ENCODE data around the gene SMIM1.

Gene SMIM1

DNA sequence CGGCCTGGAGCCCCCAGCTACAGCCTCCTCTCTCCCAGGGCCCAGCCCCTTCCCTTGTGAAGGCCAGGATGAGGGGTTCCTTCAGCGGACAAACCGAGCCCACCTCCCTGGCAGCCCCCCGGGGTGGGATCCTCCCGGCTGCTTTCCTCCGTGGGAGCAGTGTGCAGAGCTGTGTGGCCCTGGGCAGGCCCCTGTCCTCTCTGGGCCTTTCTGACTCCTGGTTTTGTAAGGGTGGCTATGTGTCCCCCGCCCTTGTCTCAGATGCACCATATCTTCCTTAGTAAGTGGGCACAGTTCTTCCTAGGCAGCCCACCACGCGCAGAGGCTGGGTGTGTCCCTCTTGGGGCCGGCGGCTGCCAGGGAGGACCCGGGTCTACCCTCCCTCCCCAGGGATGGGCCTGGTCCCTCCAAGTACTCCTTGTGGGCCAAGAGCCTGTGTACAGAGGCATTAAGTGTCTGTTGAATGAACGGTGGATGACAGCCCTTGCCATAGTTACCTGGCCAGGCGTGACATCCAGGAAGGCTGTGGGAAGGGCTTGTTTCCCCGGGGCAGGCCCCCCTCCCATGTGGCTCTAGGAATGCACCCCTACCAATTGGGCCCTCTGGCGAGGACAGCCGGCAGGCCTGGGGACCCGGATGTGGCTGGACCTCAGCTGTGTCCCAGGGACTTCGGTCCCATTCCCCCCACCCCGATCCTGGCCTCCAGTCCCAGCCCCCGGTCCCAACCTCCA, 3.8 kb downstream of the SMIM1 start:
- H3K9me3 ChIP-seq (ENCODE audit: control insufficient read depth, low read length) = no peaks in the 10 kb centered on the region
- peaks cover 9% of the 10 kb centered on the region for H3K27me3 ChIP-seq (ENCODE audit: control insufficient read depth, insufficient read depth, low read length, poor library complexity, severe bottlenecking)
- no peak overlapping the region for H3K4me3 ChIP-seq (ENCODE audit: insufficient read depth, low read depth, low read length)
- no peak overlapping the region for H3K27ac ChIP-seq (ENCODE audit: insufficient read depth, low read depth, low read length, poor library complexity, severe bottlenecking)
- 90% methylated on average over 21 of the region's 21 CpGs for WGBS, 2 experiments
- peaks cover 10% of the 10 kb centered on the region for H3K36me3 ChIP-seq (ENCODE audit: control insufficient read depth, insufficient read depth, low read length)
- peaks cover 34% of the 10 kb centered on the region for H3K4me1 ChIP-seq (ENCODE audit: control insufficient read depth, insufficient read depth, low read length)

GRCh38 chr1:3777078-3777547, 4.6 kb downstream of the SMIM1 start:
- Histone ChIP-seq H3K36me3 (ENCODE audit: control insufficient read depth, insufficient read depth, low read length) (peaks cover 15% of the 10 kb centered on the region), H3K9me3 (ENCODE audit: control insufficient read depth, low read length) (no peaks in the 10 kb centered on the region), H3K27ac (ENCODE audit: insufficient read depth, low read depth, low read length, poor library complexity, severe bottlenecking) (no peak overlapping the region), H3K4me1 (ENCODE audit: control insufficient read depth, insufficient read depth, low read length) (peaks cover 28% of the 10 kb centered on the region), H3K4me3 (ENCODE audit: insufficient read depth, low read depth, low read length) (no peak overlapping the region), H3K27me3 (ENCODE audit: control insufficient read depth, insufficient read depth, low read length, poor library complexity, severe bottlenecking) (peaks cover 6% of the 10 kb centered on the region)
- WGBS, 2 experiments = 88 to 90% methylated on average over 10 of the region's 10 CpGs

- Histone ChIP-seq H3K27me3 (ENCODE audit: control insufficient read depth, insufficient read depth, low read length, poor library complexity, severe bottlenecking) (peaks cover 5% of the 10 kb centered on the region), H3K4me3 (ENCODE audit: insufficient read depth, low read depth, low read length) (no peak overlapping the region), H3K4me1 (ENCODE audit: control insufficient read depth, insufficient read depth, low read length) (peaks cover 27% of the 10 kb centered on the region), H3K9me3 (ENCODE audit: control insufficient read depth, low read length) (no peaks in the 10 kb centered on the region), H3K27ac (ENCODE audit: insufficient read depth, low read depth, low read length, poor library complexity, severe bottlenecking) (no peak overlapping the region), H3K36me3 (ENCODE audit: control insufficient read depth, insufficient read depth, low read length) (peaks cover 22% of the 10 kb centered on the region)
- WGBS, 2 experiments = 94 to 95% methylated on average over 20 of the region's 20 CpGs
Measured at GRCh38 chr1:3777647-3778589, 5.4 kb downstream of the SMIM1 start.

GRCh38 chr1:3778590-3779264, 6.2 kb downstream of the SMIM1 start:
- no peaks in the 10 kb centered on the region for H3K27me3 ChIP-seq (ENCODE audit: control insufficient read depth, insufficient read depth, low read length, poor library complexity, severe bottlenecking)
- peaks cover 19% of the 10 kb centered on the region for H3K4me1 ChIP-seq (ENCODE audit: control insufficient read depth, insufficient read depth, low read length)
- H3K27ac ChIP-seq (ENCODE audit: insufficient read depth, low read depth, low read length, poor library complexity, severe bottlenecking) = no peak overlapping the region
- no peak overlapping the region for H3K4me3 ChIP-seq (ENCODE audit: insufficient read depth, low read depth, low read length)
- peaks cover 29% of the 10 kb centered on the region for H3K36me3 ChIP-seq (ENCODE audit: control insufficient read depth, insufficient read depth, low read length)
- no peaks in the 10 kb centered on the region for H3K9me3 ChIP-seq (ENCODE audit: control insufficient read depth, low read length)
- WGBS, 2 experiments = 91 to 93% methylated on average over 14 of the region's 14 CpGs

GRCh38 chr1:3779265-3779911, 6.8 kb downstream of the SMIM1 start:
- Histone ChIP-seq H3K4me3 (ENCODE audit: insufficient read depth, low read depth, low read length) (no peak overlapping the region), H3K36me3 (ENCODE audit: control insufficient read depth, insufficient read depth, low read length) (peaks cover 34% of the 10 kb centered on the region)

DNA sequence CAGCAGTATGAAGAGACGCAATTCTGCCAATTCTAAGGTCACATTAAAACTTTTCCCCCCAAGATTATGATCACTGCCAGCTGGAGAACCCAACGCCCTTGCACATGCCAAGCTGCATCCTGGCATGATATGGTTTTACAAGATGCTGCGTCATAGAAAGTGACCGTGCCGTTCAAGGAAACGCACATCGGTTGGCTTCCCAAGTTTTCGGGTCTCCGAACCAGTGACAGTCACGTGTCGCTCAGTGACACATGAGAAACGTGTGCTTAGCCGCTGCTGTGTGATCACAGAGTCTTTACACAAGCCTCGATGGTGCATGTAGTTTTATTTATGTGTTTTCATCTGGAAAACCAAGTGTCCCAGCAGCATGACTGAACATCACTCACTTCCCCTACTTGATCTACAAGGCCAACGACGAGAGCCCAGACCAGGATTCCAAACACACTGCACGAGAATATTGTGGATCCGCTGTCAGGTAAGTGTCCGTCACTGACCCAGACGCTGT, 7.4 kb downstream of the SMIM1 start:
- peaks cover 34% of the 10 kb centered on the region for H3K36me3 ChIP-seq (ENCODE audit: control insufficient read depth, insufficient read depth, low read length)
- no peak overlapping the region for H3K4me3 ChIP-seq (ENCODE audit: insufficient read depth, low read depth, low read length)
- no peaks in the 10 kb centered on the region for H3K9me3 ChIP-seq (ENCODE audit: control insufficient read depth, low read length)
- H3K4me1 ChIP-seq (ENCODE audit: control insufficient read depth, insufficient read depth, low read length) = peaks cover 11% of the 10 kb centered on the region
- no peak overlapping the region for H3K27ac ChIP-seq (ENCODE audit: insufficient read depth, low read depth, low read length, poor library complexity, severe bottlenecking)
- 96% methylated on average over 20 of the region's 20 CpGs for WGBS, 2 experiments
- H3K27me3 ChIP-seq (ENCODE audit: control insufficient read depth, insufficient read depth, low read length, poor library complexity, severe bottlenecking) = no peaks in the 10 kb centered on the region

More at GRCh38 chr1:3779265-3779911, 6.8 kb downstream of the SMIM1 start:
- Histone ChIP-seq H3K9me3 (ENCODE audit: control insufficient read depth, low read length) (no peaks in the 10 kb centered on the region), H3K4me1 (ENCODE audit: control insufficient read depth, insufficient read depth, low read length) (peaks cover 13% of the 10 kb centered on the region), H3K27ac (ENCODE audit: insufficient read depth, low read depth, low read length, poor library complexity, severe bottlenecking) (no peak overlapping the region), H3K27me3 (ENCODE audit: control insufficient read depth, insufficient read depth, low read length, poor library complexity, severe bottlenecking) (no peaks in the 10 kb centered on the region)
- 94 to 95% methylated on average over 23 of the region's 23 CpGs for WGBS, 2 experiments

- Histone ChIP-seq H3K27ac (ENCODE audit: insufficient read depth, low read depth, low read length, poor library complexity, severe bottlenecking) (no peak overlapping the region), H3K27me3 (ENCODE audit: control insufficient read depth, insufficient read depth, low read length, poor library complexity, severe bottlenecking) (no peaks in the 10 kb centered on the region), H3K4me3 (ENCODE audit: insufficient read depth, low read depth, low read length) (no peak overlapping the region), H3K36me3 (ENCODE audit: control insufficient read depth, insufficient read depth, low read length) (peaks cover 34% of the 10 kb centered on the region), H3K4me1 (ENCODE audit: control insufficient read depth, insufficient read depth, low read length) (peaks cover 2% of the 10 kb centered on the region), H3K9me3 (ENCODE audit: control insufficient read depth, low read length) (no peaks in the 10 kb centered on the region)
- WGBS, 2 experiments = 94 to 97% methylated on average over 21 of the region's 21 CpGs
Measured at GRCh38 chr1:3780901-3781300, 8.4 kb downstream of the SMIM1 start.

DNA sequence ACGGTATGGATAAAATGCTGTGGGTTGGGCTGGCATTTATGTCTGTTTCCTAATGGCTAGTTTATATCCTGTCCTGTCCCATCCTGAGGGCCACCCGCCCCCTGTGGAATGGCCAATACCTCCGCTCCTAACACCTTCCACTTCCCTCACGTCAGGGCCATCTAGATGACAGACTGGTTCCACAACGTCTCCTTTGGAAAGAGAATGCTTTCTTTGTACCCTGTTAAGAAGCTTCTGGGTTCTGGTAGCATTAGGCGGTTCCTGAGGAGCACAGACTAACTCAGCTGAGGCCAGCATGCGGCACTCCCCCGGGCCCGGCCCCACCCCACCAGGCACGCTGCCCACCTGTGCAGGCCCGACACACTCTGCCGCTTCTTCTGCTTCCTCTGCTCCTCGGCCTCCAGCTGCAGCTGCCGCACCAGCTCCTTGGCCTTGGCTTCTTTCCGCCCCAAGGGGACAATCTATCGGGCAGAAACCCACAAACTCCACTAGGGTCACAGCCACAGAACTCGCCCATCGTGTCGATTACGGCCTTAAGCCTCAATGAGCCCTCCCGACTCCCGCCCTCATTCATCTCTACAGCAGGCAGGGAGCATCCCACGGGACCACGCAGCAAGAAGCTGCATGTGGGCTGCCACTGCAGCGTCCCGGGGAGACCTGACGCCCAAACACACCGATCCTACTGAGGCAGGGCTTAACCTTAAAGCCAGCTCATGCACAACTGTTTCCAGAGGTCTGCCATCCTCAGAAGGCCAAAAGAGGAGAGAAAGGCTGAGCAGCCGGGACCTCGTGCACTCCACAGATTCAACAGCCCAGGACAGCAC, 11.3 kb downstream of the SMIM1 start:
- H3K27ac ChIP-seq (ENCODE audit: insufficient read depth, low read depth, low read length, poor library complexity, severe bottlenecking) = no peak overlapping the region
- WGBS, 2 experiments = 95% methylated on average over 30 of the region's 30 CpGs
- no peaks in the 10 kb centered on the region for H3K27me3 ChIP-seq (ENCODE audit: control insufficient read depth, insufficient read depth, low read length, poor library complexity, severe bottlenecking)
- peaks cover 34% of the 10 kb centered on the region for H3K36me3 ChIP-seq (ENCODE audit: control insufficient read depth, insufficient read depth, low read length)
- H3K9me3 ChIP-seq (ENCODE audit: control insufficient read depth, low read length) = no peaks in the 10 kb centered on the region
- H3K4me1 ChIP-seq (ENCODE audit: control insufficient read depth, insufficient read depth, low read length) = no peaks in the 10 kb centered on the region
- no peak overlapping the region for H3K4me3 ChIP-seq (ENCODE audit: insufficient read depth, low read depth, low read length)

GRCh38 chr1:3785045-3785444, 12.5 kb downstream of the SMIM1 start:
- H3K4me3 ChIP-seq (ENCODE audit: insufficient read depth, low read depth, low read length) = no peak overlapping the region

More at GRCh38 chr1:3785045-3785444, 12.5 kb downstream of the SMIM1 start:
- no peaks in the 10 kb centered on the region for H3K27me3 ChIP-seq (ENCODE audit: control insufficient read depth, insufficient read depth, low read length, poor library complexity, severe bottlenecking)
- 95% methylated on average over 13 of the region's 13 CpGs for WGBS, 2 experiments
- H3K9me3 ChIP-seq (ENCODE audit: control insufficient read depth, low read length) = no peaks in the 10 kb centered on the region
- peaks cover 34% of the 10 kb centered on the region for H3K36me3 ChIP-seq (ENCODE audit: control insufficient read depth, insufficient read depth, low read length)
- no peak overlapping the region for H3K27ac ChIP-seq (ENCODE audit: insufficient read depth, low read depth, low read length, poor library complexity, severe bottlenecking)
- H3K4me1 ChIP-seq (ENCODE audit: control insufficient read depth, insufficient read depth, low read length) = no peaks in the 10 kb centered on the region
